Panc1 (cell line): Measurements from ENCODE around the gene PRR5L. TPM values are rescaled to one million over a fixed set of nuclear protein-coding genes. Genes with fewer than 3 reads are reported as not detected.

Experiments used
- ATAC-seq: fragments of 200-7000 bp; cut with Tn5 transposase; 2 replicates; pipeline ENCODE4 v1.9.1; 2020; ENCODE audit warnings: mild to moderate bottlenecking, moderate library complexity
- BruUV-seq: library from RNA; stranded (reverse); fragments of 400-500 nt; replicated peaks from 2 replicates; lab custom pipeline; 2021; lab: Mats Ljungman, UMichigan
- CTCF ChIA-PET: fragments of 300-600 bp; sonication (Branson Sonifier 250); formaldehyde crosslinking; loops from one replicate; lab custom pipeline; 2022; ENCODE audit warnings: antibody characterized with exemption; lab: Charles Lee
- POLR2A ChIA-PET: fragments of 300-600 bp; sonication (Branson Sonifier 250); formaldehyde crosslinking; loops from one replicate; lab custom pipeline; 2022; ENCODE audit warnings: antibody characterized with exemption; lab: Charles Lee
- DNase-seq: peaks from one replicate; pipeline ENCODE4 v3.0.0-alpha.2; 2010; ENCODE audit warnings: low read depth, low spot score
- H3K27ac ChIP-seq: 2 replicates; pipeline ENCODE4 v1.5.1; 2011; ENCODE audit warnings: mild to moderate bottlenecking, low read length, inconsistent platforms
- H3K27me3 ChIP-seq: fragments of 200-500 bp; sonication (Bioruptor generic); 2 replicates; pipeline ENCODE4 v1.6.0; 2014; ENCODE audit warnings: low read length, inconsistent platforms; ENCODE audit not compliant: control insufficient read depth, insufficient read depth
- H3K36me3 ChIP-seq: fragments of 200-500 bp; sonication (Bioruptor generic); 2 replicates; pipeline ENCODE4 v1.5.1; 2014; ENCODE audit warnings: inconsistent platforms, mild to moderate bottlenecking, low read length, moderate library complexity; ENCODE audit not compliant: control insufficient read depth, insufficient read depth
- H3K4me1 ChIP-seq: 2 replicates; pipeline ENCODE4 v1.5.1; 2011; ENCODE audit warnings: inconsistent platforms, mild to moderate bottlenecking, low read length, moderate library complexity; ENCODE audit not compliant: control insufficient read depth, insufficient read depth
- H3K4me3 ChIP-seq, 2 experiments: 2 replicates each; pipeline ENCODE4 v1.5.1; 2011 to 2012; ENCODE audit warnings: low read depth in 2 of 2, low read length in 2 of 2, mild to moderate bottlenecking in 2 of 2, inconsistent platforms in 1 of 2, moderate library complexity in 1 of 2
- H3K9me3 ChIP-seq: fragments of 200-500 bp; sonication (Bioruptor generic); 2 replicates; pipeline ENCODE4 v1.5.1; 2014; ENCODE audit warnings: low read depth, mild to moderate bottlenecking, inconsistent platforms, low read length, moderate library complexity; ENCODE audit not compliant: control insufficient read depth, insufficient read depth
- CTCF ChIP-seq: fragments of 450-650 bp; IDR thresholded peaks from 2 replicates; pipeline ENCODE4 v1.5.1; 2017; ENCODE audit warnings: mild to moderate bottlenecking
- POLR2AphosphoS5 ChIP-seq: IDR thresholded peaks from 2 replicates; pipeline ENCODE4 v1.6.1; 2012; ENCODE audit warnings: mild to moderate bottlenecking, low read depth, low read length, moderate library complexity
- REST ChIP-seq, 2 experiments: IDR thresholded peaks; 2 replicates each; pipeline ENCODE4 v1.6.1; 2011 to 2012; ENCODE audit warnings: low read depth in 2 of 2, control low read depth in 1 of 2, low read length in 1 of 2, mild to moderate bottlenecking in 1 of 2, moderate library complexity in 1 of 2; ENCODE audit not compliant: insufficient read depth in 1 of 2
- SIN3A ChIP-seq: IDR thresholded peaks from 2 replicates; pipeline ENCODE4 v1.6.1; 2012; ENCODE audit warnings: low read depth, mild to moderate bottlenecking, low read length, moderate library complexity, borderline replicate concordance; ENCODE audit not compliant: insufficient read depth
- TCF7L2 ChIP-seq: IDR thresholded peaks from 2 replicates; pipeline ENCODE4 v1.6.1; 2011; ENCODE audit warnings: mild to moderate bottlenecking, low read depth, low read length, inconsistent platforms
- in situ Hi-C: cut with HindIII; loops from 2 replicates; pipeline ENCODE4 v1.10.0; 2016; ENCODE audit warnings: low sequenced_read_pairs, low pct_unique_long_range_greater_than_20kb
- intact Hi-C: fragments of 100-400 bp; cut with micrococcal nuclease; formaldehyde crosslinking; loops from one replicate; pipeline ENCODE4 v1.10.0; 2022; ENCODE audit not compliant: unreplicated experiment
- total RNA-seq: library from RNA; stranded (reverse); gene quantifications from one replicate; pipeline ENCODE4 v1.2.1, GENCODE V29; 2021; ENCODE audit not compliant: unreplicated experiment

PRR5L gene
- total RNA-seq, 1 experiment from 2014 or later: 0.36 TPM

DNA sequence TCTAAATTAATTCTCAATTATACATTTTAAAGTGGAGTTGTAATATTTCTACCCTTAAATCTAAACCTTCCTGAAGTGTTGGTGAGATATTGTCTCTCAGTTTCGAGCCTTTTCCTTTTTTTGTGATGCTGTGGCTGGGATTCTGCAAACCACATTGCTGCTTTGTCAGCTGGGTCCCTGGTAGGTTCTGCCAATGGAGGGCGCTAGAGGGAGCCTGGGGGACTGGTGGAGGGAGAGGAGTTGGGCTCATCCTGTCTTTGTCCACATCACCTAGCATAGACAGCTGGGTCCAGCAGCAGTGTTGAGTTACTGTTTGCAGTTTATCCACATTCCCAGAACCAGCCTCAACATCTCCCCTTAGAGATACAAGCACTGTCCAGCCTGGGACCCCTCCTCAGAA, 173.0 kb downstream of the PRR5L start:
- H3K27me3 ChIP-seq: peaks cover 2% of the 10 kb centered on the region
- no peak overlapping the region for H3K4me3 ChIP-seq
- no peaks in the 10 kb centered on the region for H3K9me3 ChIP-seq
- no peaks in the 10 kb centered on the region for H3K4me1 ChIP-seq
- TF ChIP-seq TCF7L2: no peak
- TF ChIP-seq REST (IDR thresholded peaks at IDR 0.05; ENCODE audit: insufficient read depth in 1 of 2, low read depth in 2 of 2, low read length in 1 of 2): no peak
- TF ChIP-seq SIN3A: no peak
- TF ChIP-seq CTCF: peak; percentile 21
- TF ChIP-seq POLR2AphosphoS5: no peak
- CTCF ChIA-PET: no interaction called here
- BruUV-seq: no TSS peak
- in situ Hi-C loops (no loop called here), intact Hi-C loops (no loop called here)
- H3K36me3 ChIP-seq: no peaks in the 10 kb centered on the region
- DNase-seq (no peak), ATAC-seq (no peak)
- H3K27ac ChIP-seq: no peak overlapping the region
- POLR2A ChIA-PET: no interaction called here

DNA sequence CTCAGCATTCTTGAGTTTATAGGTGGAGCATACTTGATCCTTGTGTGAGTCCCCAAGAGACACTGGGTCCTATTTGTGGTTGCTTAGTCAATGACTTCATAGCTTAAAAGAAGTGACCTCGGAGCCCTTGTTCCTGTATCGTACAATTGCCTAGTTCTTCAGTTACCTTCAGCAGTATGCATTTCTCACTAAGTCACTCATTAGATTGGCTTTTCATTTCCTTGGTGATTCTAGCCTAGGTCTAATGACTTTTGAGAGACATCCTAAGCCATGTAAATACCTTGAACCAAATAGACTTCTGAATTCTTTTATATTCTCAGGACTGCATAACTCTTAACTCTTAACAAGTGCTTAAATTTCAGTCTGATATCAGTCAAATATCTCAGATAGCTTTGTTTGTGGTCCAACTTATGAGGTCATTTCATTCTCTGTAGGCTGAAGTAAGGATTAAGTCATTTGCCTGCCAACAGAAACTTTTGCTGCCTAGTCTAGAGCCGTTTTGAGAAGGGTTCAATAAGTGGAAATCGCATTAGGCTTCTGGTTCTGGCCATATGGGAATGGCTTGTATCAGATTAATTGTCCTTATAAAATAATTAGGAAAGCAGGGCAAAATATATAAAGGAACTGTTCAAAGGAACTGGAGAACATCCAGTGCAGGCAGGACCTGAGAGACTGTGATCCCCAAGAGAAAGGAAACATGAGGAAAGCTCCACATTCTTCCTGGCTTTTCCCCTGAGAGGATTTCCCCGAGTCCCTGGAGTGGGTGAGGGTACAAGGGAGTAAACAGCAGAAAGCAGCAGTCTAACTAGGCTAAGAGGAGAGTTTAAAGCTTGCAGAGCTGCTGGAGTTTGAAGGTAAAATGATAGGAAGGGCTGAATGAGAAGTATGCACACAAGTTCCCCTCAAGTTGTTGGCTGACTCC, 174.1 kb downstream of the PRR5L start:
- H3K27me3 ChIP-seq: no peaks in the 10 kb centered on the region; the same call in 1 of the 2 replicates
- intact Hi-C loops: no loop called here
- no peak overlapping the region for H3K4me3 ChIP-seq
- ChIA-PET POLR2A (no interaction called here), CTCF (no interaction called here)
- DNase-seq (no peak), ATAC-seq (no peak)
- in situ Hi-C loops: no loop called here
- no TSS peak for BruUV-seq
- H3K36me3 ChIP-seq: no peaks in the 10 kb centered on the region
- no peaks in the 10 kb centered on the region for H3K9me3 ChIP-seq
- H3K27ac ChIP-seq: no peak overlapping the region
- TF ChIP-seq REST (IDR thresholded peaks at IDR 0.05; ENCODE audit: insufficient read depth in 1 of 2, low read depth in 2 of 2, low read length in 1 of 2): no peak
- no peak for TF ChIP-seq POLR2AphosphoS5
- TF ChIP-seq CTCF: no peak
- TF ChIP-seq TCF7L2: no peak
- TF ChIP-seq SIN3A: no peak
- H3K4me1 ChIP-seq: no peaks in the 10 kb centered on the region
